Mesothelial cell of epicardium (in vitro differentiated cells): ENCODE results near the gene STK32A. TPM values are rescaled to one million over a fixed set of nuclear protein-coding genes. Genes with fewer than 3 reads are reported as not detected.

Experiments used
- DNase-seq, 2 experiments: peaks; one replicate each; pipeline ENCODE4 v3.0.0; 2021; ENCODE audit warnings: low spot score in 2 of 2; ENCODE audit not compliant: unreplicated experiment in 2 of 2
- H3K27ac Mint-ChIP-seq: 2 replicates; pipeline ENCODE4 v1.8.0; 2021; ENCODE audit warnings: mixed read lengths
- H3K27me3 Mint-ChIP-seq: 2 replicates; pipeline ENCODE4 v1.8.0; 2021; ENCODE audit warnings: low read depth, mixed read lengths
- H3K36me3 Mint-ChIP-seq: 2 replicates; pipeline ENCODE4 v1.8.0; 2021; ENCODE audit warnings: mixed read lengths
- H3K4me1 Mint-ChIP-seq: 2 replicates; pipeline ENCODE4 v1.8.0; 2021; ENCODE audit warnings: mixed read lengths
- H3K4me3 Mint-ChIP-seq: 2 replicates; pipeline ENCODE4 v1.8.0; 2021; ENCODE audit warnings: mild to moderate bottlenecking, moderate library complexity, mixed read lengths
- H3K9me3 Mint-ChIP-seq: 2 replicates; pipeline ENCODE4 v1.8.0; 2021; ENCODE audit warnings: mixed read lengths
- CTCF ChIP-seq: fragments of 200-600 bp; sonication (generic); IDR thresholded peaks from one replicate; pipeline ENCODE4 v1.5.0; 2021; ENCODE audit warnings: antibody characterized with exemption; ENCODE audit not compliant: unreplicated experiment
- total RNA-seq: library from RNA; stranded (reverse); gene quantifications from 3 replicates; pipeline ENCODE4 v1.2.1, GENCODE V29; 2021

The STK32A gene
- total RNA-seq, 1 donor from 2014 or later: 3.5 TPM

- no peaks in the 10 kb centered on the region for H3K9me3 Mint-ChIP-seq
- H3K27me3 Mint-ChIP-seq: no peaks in the 10 kb centered on the region
- H3K4me3 Mint-ChIP-seq: no peak overlapping the region
- peak overlapping the region; percentile 88 for H3K27ac Mint-ChIP-seq
- H3K4me1 Mint-ChIP-seq: peaks cover 68% of the 10 kb centered on the region
- no peaks in the 10 kb centered on the region for H3K36me3 Mint-ChIP-seq
- DNase-seq: no peak
- TF ChIP-seq CTCF: no peak
These were observed 196.8 kb downstream of the STK32A start for GRCh38 chr5:147431586-147431985.

GRCh38 chr5:147432323-147432722, 197.5 kb downstream of the STK32A start:
- Mint-ChIP-seq H3K27ac (peak overlapping the region; percentile 88), H3K36me3 (no peaks in the 10 kb centered on the region)
- TF ChIP-seq CTCF: no peak

GRCh38 chr5:147434049-147434448, 199.2 kb downstream of the STK32A start:
- no peaks in the 10 kb centered on the region for H3K27me3 Mint-ChIP-seq
- DNase-seq: no peak
- H3K9me3 Mint-ChIP-seq: no peaks in the 10 kb centered on the region
- H3K27ac Mint-ChIP-seq: peak overlapping the region; percentile 0
- TF ChIP-seq CTCF: no peak
- peaks cover 1% of the 10 kb centered on the region for H3K36me3 Mint-ChIP-seq
- H3K4me1 Mint-ChIP-seq: peaks cover 58% of the 10 kb centered on the region
- no peak overlapping the region for H3K4me3 Mint-ChIP-seq

More at GRCh38 chr5:147432323-147432722, 197.5 kb downstream of the STK32A start:
- no peaks in the 10 kb centered on the region for H3K9me3 Mint-ChIP-seq
- H3K4me3 Mint-ChIP-seq: no peak overlapping the region
- peaks cover 61% of the 10 kb centered on the region for H3K4me1 Mint-ChIP-seq
- no peaks in the 10 kb centered on the region for H3K27me3 Mint-ChIP-seq
- no peak for DNase-seq

GRCh38 chr5:147436596-147436995, 201.8 kb downstream of the STK32A start:
- Mint-ChIP-seq H3K27me3 (no peaks in the 10 kb centered on the region), H3K4me3 (no peak overlapping the region), H3K36me3 (peaks cover 6% of the 10 kb centered on the region), H3K4me1 (peaks cover 59% of the 10 kb centered on the region), H3K9me3 (no peaks in the 10 kb centered on the region), H3K27ac (no peak overlapping the region)
- no peak for TF ChIP-seq CTCF
- no peak for DNase-seq

GRCh38 chr5:147437161-147437596, 202.4 kb downstream of the STK32A start:
- DNase-seq: no peak
- Mint-ChIP-seq H3K27me3 (no peaks in the 10 kb centered on the region), H3K4me1 (peaks cover 59% of the 10 kb centered on the region)

More at GRCh38 chr5:147437161-147437596, 202.4 kb downstream of the STK32A start:
- no peak for TF ChIP-seq CTCF
- Mint-ChIP-seq H3K27ac (no peak overlapping the region), H3K4me3 (no peak overlapping the region), H3K36me3 (peaks cover 6% of the 10 kb centered on the region), H3K9me3 (no peaks in the 10 kb centered on the region)
